OCI-LY3 (cell line): ENCODE results near the gene NUSAP1.
"Not testable (repeated sequence)": the region's sequence is repeated elsewhere in the genome, so short reads cannot be mapped to it uniquely, and the experiment has no call there.

Experiments used
- H2AFZ ChIP-seq: fragments of 200-600, 300-600 bp; shearing (Covaris generic); 2 replicates; pipeline ENCODE4 v1.6.0; 2014; ENCODE audit warnings: antibody characterized with exemption, low read depth, low read length
- H3K27ac ChIP-seq: fragments of 200-600, 300-600 bp; sonication (generic); 2 replicates; pipeline ENCODE4 v1.5.1; 2014; ENCODE audit warnings: mild to moderate bottlenecking, low read length, moderate library complexity, mixed read lengths
- H3K27me3 ChIP-seq: fragments of 200-600, 300-600 bp; sonication (generic); 2 replicates; pipeline ENCODE4 v1.6.1; 2014; ENCODE audit warnings: low read depth, low read length, mixed read lengths
- H3K36me3 ChIP-seq: fragments of 200-600, 300-600 bp; sonication (generic); replicated peaks from 2 replicates; pipeline ENCODE3; 2014; ENCODE audit warnings: low read depth, low read length, mixed read lengths
- H3K4me1 ChIP-seq: fragments of 300-600, 200-600 bp; sonication (generic); 2 replicates; pipeline ENCODE4 v1.6.1; 2014; ENCODE audit warnings: low read length, mixed read lengths
- H3K4me2 ChIP-seq: fragments of 200-600, 300-600 bp; sonication (generic); 2 replicates; pipeline ENCODE4 v1.6.1; 2014; ENCODE audit warnings: low read length, mixed read lengths
- H3K4me3 ChIP-seq: fragments of 300-600, 200-600 bp; sonication (generic); 2 replicates; pipeline ENCODE4 v1.5.1; 2014; ENCODE audit warnings: antibody characterized with exemption, mild to moderate bottlenecking, low read length, moderate library complexity
- H3K79me2 ChIP-seq: fragments of 300-600, 200-600 bp; shearing (Covaris generic); 2 replicates; pipeline ENCODE4 v1.6.1; 2014; ENCODE audit warnings: mild to moderate bottlenecking, low read length, mixed read lengths
- H3K9ac ChIP-seq: fragments of 300-600, 200-600 bp; shearing (Covaris generic); 2 replicates; pipeline ENCODE4 v1.6.0; 2014; ENCODE audit warnings: mild to moderate bottlenecking, low read length, moderate library complexity
- H3K9me3 ChIP-seq: fragments of 200-600, 300-600 bp; shearing (Covaris generic); 2 replicates; pipeline ENCODE4 v1.6.1; 2014; ENCODE audit warnings: low read length, mixed read lengths; ENCODE audit not compliant: insufficient read depth
- H4K20me1 ChIP-seq: fragments of 200-600, 300-600 bp; sonication (generic); 2 replicates; pipeline ENCODE4 v1.6.1; 2016; ENCODE audit warnings: low read length, mixed read lengths; ENCODE audit not compliant: insufficient read depth
- EZH2phosphoT487 ChIP-seq: fragments of 200-600 bp; shearing (Covaris generic); IDR thresholded peaks from 2 replicates; pipeline ENCODE4 v1.6.1; 2018; ENCODE audit warnings: antibody characterized with exemption, mixed run types, low read depth
- TF ChIP-seq, protein P1 (sequence below): fragments of 200-600, 300-600 bp; sonication (generic); IDR thresholded peaks from 2 replicates; pipeline ENCODE4 v1.5.1; 2014; ENCODE audit warnings: antibody characterized with exemption, low read length, low read depth

Gene NUSAP1

DNA sequence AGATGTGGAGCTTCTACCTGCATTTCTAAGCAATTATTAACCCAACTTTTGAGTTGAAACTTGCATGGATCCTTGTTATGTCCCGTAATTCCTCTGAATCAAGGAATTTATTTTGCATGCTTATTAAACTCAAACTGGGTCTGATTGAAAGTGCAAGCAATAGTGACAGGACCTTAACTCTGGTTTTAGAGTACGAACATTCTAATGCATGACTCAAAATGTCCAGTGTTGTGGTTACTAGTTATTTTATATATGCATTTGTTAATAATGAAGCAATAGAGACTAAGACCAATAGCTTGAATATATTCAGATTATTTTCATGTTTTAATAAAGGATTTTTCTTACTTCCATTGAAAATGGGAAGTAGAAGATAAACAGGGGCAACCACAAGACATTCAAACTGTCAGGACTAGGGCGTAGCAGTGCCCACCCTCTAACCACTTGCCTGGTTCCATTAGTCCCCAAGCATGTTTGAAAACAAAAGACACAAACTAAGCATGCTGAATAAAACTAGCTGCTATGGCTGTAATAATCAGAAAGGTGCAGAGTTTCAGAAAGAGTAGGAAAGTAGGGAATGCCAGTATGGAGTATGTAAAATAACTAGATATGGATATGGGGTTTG, 28.4 kb upstream of the NUSAP1 start:
- no peak overlapping the region for H3K9ac ChIP-seq
- H3K4me2 ChIP-seq, result no peak overlapping the region
- H3K27ac ChIP-seq, result no peak overlapping the region
- TF ChIP-seq, protein P1, sequence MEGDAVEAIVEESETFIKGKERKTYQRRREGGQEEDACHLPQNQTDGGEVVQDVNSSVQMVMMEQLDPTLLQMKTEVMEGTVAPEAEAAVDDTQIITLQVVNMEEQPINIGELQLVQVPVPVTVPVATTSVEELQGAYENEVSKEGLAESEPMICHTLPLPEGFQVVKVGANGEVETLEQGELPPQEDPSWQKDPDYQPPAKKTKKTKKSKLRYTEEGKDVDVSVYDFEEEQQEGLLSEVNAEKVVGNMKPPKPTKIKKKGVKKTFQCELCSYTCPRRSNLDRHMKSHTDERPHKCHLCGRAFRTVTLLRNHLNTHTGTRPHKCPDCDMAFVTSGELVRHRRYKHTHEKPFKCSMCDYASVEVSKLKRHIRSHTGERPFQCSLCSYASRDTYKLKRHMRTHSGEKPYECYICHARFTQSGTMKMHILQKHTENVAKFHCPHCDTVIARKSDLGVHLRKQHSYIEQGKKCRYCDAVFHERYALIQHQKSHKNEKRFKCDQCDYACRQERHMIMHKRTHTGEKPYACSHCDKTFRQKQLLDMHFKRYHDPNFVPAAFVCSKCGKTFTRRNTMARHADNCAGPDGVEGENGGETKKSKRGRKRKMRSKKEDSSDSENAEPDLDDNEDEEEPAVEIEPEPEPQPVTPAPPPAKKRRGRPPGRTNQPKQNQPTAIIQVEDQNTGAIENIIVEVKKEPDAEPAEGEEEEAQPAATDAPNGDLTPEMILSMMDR, result no peak
- no peak overlapping the region for H3K4me3 ChIP-seq
- H2AFZ ChIP-seq, result no peak overlapping the region
- peaks cover 8% of the 10 kb centered on the region; the same call in 1 of the 2 replicates for H3K79me2 ChIP-seq
- H3K9me3 ChIP-seq, result no peaks in the 10 kb centered on the region
- peaks cover 8% of the 10 kb centered on the region for H3K36me3 ChIP-seq
- H4K20me1 ChIP-seq, result peaks cover 4% of the 10 kb centered on the region; the same call in 1 of the 2 replicates
- H3K4me1 ChIP-seq, result peaks cover 5% of the 10 kb centered on the region
- no peaks in the 10 kb centered on the region for H3K27me3 ChIP-seq

DNA sequence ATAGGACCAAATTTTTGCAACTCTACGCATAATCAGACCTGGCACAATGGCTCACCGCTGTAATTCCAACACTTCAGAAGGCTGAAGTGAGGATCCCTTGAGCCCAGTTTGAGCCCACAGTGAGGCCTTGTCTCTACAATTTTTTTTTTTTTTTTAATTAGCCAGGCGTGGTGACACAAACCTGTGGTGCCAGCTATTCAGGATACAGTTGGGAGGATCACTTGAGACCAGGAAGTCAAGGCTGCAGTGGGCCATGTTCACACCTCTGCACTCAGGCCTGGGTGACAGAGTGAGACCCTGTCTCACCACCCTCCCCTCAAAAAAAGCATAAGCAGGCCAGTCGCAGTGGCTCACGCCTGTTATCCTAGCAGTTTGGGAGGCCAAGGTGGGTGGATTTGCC, 25.0 kb upstream of the NUSAP1 start:
- H2AFZ ChIP-seq, result no peak overlapping the region
- no peaks in the 10 kb centered on the region for H3K27me3 ChIP-seq
- H3K36me3 ChIP-seq, result peaks cover 14% of the 10 kb centered on the region
- H4K20me1 ChIP-seq, result peaks cover 12% of the 10 kb centered on the region
- TF ChIP-seq, protein P1, result no peak
- no peak for TF ChIP-seq EZH2phosphoT487
- H3K79me2 ChIP-seq, result peaks cover 4% of the 10 kb centered on the region; the same call in 1 of the 2 replicates
- peaks cover 14% of the 10 kb centered on the region for H3K4me1 ChIP-seq
- no peak overlapping the region for H3K4me2 ChIP-seq
- no peak overlapping the region for H3K9ac ChIP-seq
- H3K9me3 ChIP-seq, result no peaks in the 10 kb centered on the region
- no peak overlapping the region for H3K27ac ChIP-seq
- H3K4me3 ChIP-seq, result no peak overlapping the region

DNA sequence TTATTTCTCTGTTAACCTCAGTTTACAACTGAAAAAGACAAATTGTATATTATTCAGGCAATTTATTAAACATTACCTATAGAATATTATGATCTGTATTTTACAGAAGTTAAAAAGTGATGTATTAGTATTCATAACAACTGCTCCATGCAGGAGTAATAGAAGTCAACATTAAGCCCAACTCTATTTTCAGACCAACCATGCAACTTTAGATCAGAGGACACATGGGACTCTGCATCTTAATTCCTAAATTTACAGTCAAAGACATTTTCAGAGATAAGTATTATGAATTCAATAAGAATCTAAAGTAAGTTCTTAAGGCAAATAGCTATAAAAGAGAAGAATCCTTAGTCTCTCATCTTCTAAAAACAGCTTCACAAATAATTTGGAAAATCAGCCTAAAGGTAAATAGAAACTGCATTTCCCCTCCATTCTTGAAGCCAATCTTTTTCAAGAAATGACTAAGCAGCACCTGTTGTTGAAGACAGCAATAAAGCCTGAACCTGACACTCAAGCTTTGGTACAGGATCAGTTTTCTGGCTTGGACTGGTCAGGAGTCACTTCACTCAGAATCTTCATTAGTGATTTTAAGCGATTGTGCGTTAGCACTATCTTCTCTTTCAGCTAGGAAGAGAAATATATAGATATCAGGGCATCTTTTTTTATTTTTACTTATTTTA, 23.3 kb upstream of the NUSAP1 start:
- peak overlapping the region; percentile 34 for H3K4me2 ChIP-seq
- no peak overlapping the region for H3K4me3 ChIP-seq
- no peaks in the 10 kb centered on the region for H3K27me3 ChIP-seq
- no peak overlapping the region for H3K9ac ChIP-seq
- H3K36me3 ChIP-seq, result peaks cover 18% of the 10 kb centered on the region
- no peaks in the 10 kb centered on the region for H3K79me2 ChIP-seq
- no peak overlapping the region for H2AFZ ChIP-seq
- H3K9me3 ChIP-seq, result no peaks in the 10 kb centered on the region
- H4K20me1 ChIP-seq, result peaks cover 9% of the 10 kb centered on the region
- TF ChIP-seq, protein P1, result no peak
- TF ChIP-seq EZH2phosphoT487, result no peak
- H3K27ac ChIP-seq, result peak overlapping the region; percentile 25
- H3K4me1 ChIP-seq, result peaks cover 11% of the 10 kb centered on the region

DNA sequence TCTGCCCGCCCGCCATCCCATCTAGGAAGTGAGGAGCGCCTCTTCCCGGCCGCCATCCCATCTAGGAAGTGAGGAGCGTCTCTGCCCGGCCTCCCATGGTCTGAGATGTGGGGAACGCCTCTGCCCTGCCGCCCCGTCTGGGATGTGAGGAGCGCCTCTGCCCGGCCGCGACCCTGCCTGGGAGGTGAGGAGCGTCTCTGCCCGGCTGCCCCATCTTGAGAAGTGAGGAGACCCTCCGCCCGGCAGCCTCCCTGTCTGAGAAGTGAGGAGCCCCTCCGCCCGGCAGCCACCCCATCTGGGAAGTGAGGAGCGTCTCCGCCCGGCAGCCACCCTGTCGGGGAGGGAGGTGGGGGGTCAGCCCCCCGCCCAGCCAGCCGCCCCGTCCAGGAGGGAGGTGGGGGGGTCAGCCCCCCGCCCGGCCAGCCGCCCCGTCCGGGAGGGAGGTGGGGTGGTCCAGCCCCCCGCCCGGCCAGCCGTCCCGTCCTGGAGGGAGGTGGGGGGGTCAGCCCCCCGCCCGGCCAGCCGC, 11.8 kb upstream of the NUSAP1 start:
- not testable (repeated sequence) for H3K27ac ChIP-seq, H3K27me3 ChIP-seq, H3K4me1 ChIP-seq, H4K20me1 ChIP-seq, H2AFZ ChIP-seq, H3K4me2 ChIP-seq, H3K9ac ChIP-seq, H3K9me3 ChIP-seq, H3K79me2 ChIP-seq, H3K4me3 ChIP-seq
- H3K36me3 ChIP-seq, result peaks cover 25% of the 10 kb centered on the region
